GM21737 (cell line): ENCODE measurements around the gene BMP10.
A peak's percentile ranks its signal among the peaks of the same experiment; 100 is the strongest.

ENCODE experiments used
- ATAC-seq: cut with Tn5 transposase; IDR thresholded peaks from one replicate; pipeline ENCODE4 v1.9.1; 2021; ENCODE audit warnings: mild to moderate bottlenecking, moderate library complexity; ENCODE audit not compliant: unreplicated experiment

Gene BMP10

GRCh38 chr2:68871159-68871764 lies at the start of gene BMP10:
BMP10 (minus strand) TSS chr2:68871397; CDS start chr2:68871358, 39 bp downstream.
- ATAC-seq = no peak

- no peak for ATAC-seq
Measured at GRCh38 chr2:68920481-68921170, 49.4 kb upstream of the BMP10 start.

GRCh38 chr2:68918497-68918896 lies 47.3 kb upstream of the BMP10 start:
- no peak for ATAC-seq

- ATAC-seq = no peak
Measured at GRCh38 chr2:68917034-68917718, 46.0 kb upstream of the BMP10 start.

- ATAC-seq = no peak
Measured at GRCh38 chr2:68916226-68916625, 45.0 kb upstream of the BMP10 start.

- ATAC-seq = no peak
Measured at GRCh38 chr2:68915393-68915792, 44.2 kb upstream of the BMP10 start.

GRCh38 chr2:68913359-68913758 lies 42.2 kb upstream of the BMP10 start:
- ATAC-seq = no peak

- ATAC-seq = no peak
Measured at GRCh38 chr2:68912732-68913131, 41.5 kb upstream of the BMP10 start.

- ATAC-seq = no peak
Measured at GRCh38 chr2:68912111-68912510, 40.9 kb upstream of the BMP10 start.

GRCh38 chr2:68911709-68912108 lies 40.5 kb upstream of the BMP10 start:
- ATAC-seq = no peak

GRCh38 chr2:68911246-68911645 lies 40.0 kb upstream of the BMP10 start:
- ATAC-seq = no peak

- no peak for ATAC-seq
Measured at GRCh38 chr2:68909793-68910674, 38.8 kb upstream of the BMP10 start.

- peak; percentile 91 for ATAC-seq
Measured at GRCh38 chr2:68908392-68908970, 37.3 kb upstream of the BMP10 start.

- ATAC-seq = no peak
Measured at GRCh38 chr2:68907920-68908253, 36.7 kb upstream of the BMP10 start.

- no peak for ATAC-seq
Measured at GRCh38 chr2:68907232-68907919, 36.2 kb upstream of the BMP10 start.

GRCh38 chr2:68906716-68907115 lies 35.5 kb upstream of the BMP10 start:
- ATAC-seq = no peak

- no peak for ATAC-seq
Measured at GRCh38 chr2:68905116-68905515, 33.9 kb upstream of the BMP10 start.

- ATAC-seq = no peak
Measured at GRCh38 chr2:68901561-68901960, 30.4 kb upstream of the BMP10 start.

GRCh38 chr2:68901199-68901514 lies 30.0 kb upstream of the BMP10 start:
- no peak for ATAC-seq

- no peak for ATAC-seq
Measured at GRCh38 chr2:68900496-68901198, 29.4 kb upstream of the BMP10 start.
